Measurements from ENCODE around the gene MCAM.

The MCAM gene

GRCh38 chr11:119303227-119303718, 13.7 kb downstream of the MCAM start:
- Histone ChIP-seq H3K36me3 (ENCODE audit: control insufficient read depth, insufficient read depth, low read length) (peaks cover 23% of the 10 kb centered on the region), H3K4me3 (replicated peaks; ENCODE audit: low read depth, low read length) (no peak overlapping the region), H3K27me3 (replicated peaks; ENCODE audit: control insufficient read depth, insufficient read depth, low read length) (no peaks in the 10 kb centered on the region)
- no peak for TF ChIP-seq CTCF (IDR thresholded peaks at IDR 0.05; ENCODE audit: insufficient read depth, low read length, poor library complexity, severe bottlenecking)
- no peak for DNase-seq (ENCODE audit: extremely low read depth, insufficient read length)

- TF ChIP-seq CTCF (IDR thresholded peaks at IDR 0.05; ENCODE audit: insufficient read depth, low read length, poor library complexity, severe bottlenecking) = no peak
- peaks cover 20% of the 10 kb centered on the region for H3K36me3 ChIP-seq (ENCODE audit: control insufficient read depth, insufficient read depth, low read length)
- DNase-seq (ENCODE audit: extremely low read depth, insufficient read length) = no peak
These were observed 16.5 kb downstream of the MCAM start for GRCh38 chr11:119300198-119300964.

GRCh38 chr11:119299416-119299815, 17.5 kb downstream of the MCAM start:
- H3K36me3 ChIP-seq (ENCODE audit: control insufficient read depth, insufficient read depth, low read length) = peaks cover 20% of the 10 kb centered on the region
- H3K4me3 ChIP-seq (replicated peaks; ENCODE audit: low read depth, low read length) = no peak overlapping the region
- no peaks in the 10 kb centered on the region for H3K27me3 ChIP-seq (replicated peaks; ENCODE audit: control insufficient read depth, insufficient read depth, low read length)
- no peak for TF ChIP-seq CTCF (IDR thresholded peaks at IDR 0.05; ENCODE audit: insufficient read depth, low read length, poor library complexity, severe bottlenecking)
- DNase-seq (ENCODE audit: extremely low read depth, insufficient read length) = no peak

More at GRCh38 chr11:119300198-119300964, 16.5 kb downstream of the MCAM start:
- no peaks in the 10 kb centered on the region for H3K27me3 ChIP-seq (replicated peaks; ENCODE audit: control insufficient read depth, insufficient read depth, low read length)
- H3K4me3 ChIP-seq (replicated peaks; ENCODE audit: low read depth, low read length) = no peak overlapping the region

GRCh38 chr11:119298726-119299125, 18.2 kb downstream of the MCAM start:
- Histone ChIP-seq H3K27me3 (replicated peaks; ENCODE audit: control insufficient read depth, insufficient read depth, low read length) (no peaks in the 10 kb centered on the region), H3K36me3 (ENCODE audit: control insufficient read depth, insufficient read depth, low read length) (peaks cover 18% of the 10 kb centered on the region), H3K4me3 (replicated peaks; ENCODE audit: low read depth, low read length) (no peak overlapping the region)
- DNase-seq (ENCODE audit: extremely low read depth, insufficient read length) = no peak
- TF ChIP-seq CTCF (IDR thresholded peaks at IDR 0.05; ENCODE audit: insufficient read depth, low read length, poor library complexity, severe bottlenecking) = no peak

GRCh38 chr11:119297938-119298337, 19.0 kb downstream of the MCAM start:
- Histone ChIP-seq H3K4me3 (replicated peaks; ENCODE audit: low read depth, low read length) (no peak overlapping the region), H3K27me3 (replicated peaks; ENCODE audit: control insufficient read depth, insufficient read depth, low read length) (no peaks in the 10 kb centered on the region), H3K36me3 (ENCODE audit: control insufficient read depth, insufficient read depth, low read length) (peaks cover 18% of the 10 kb centered on the region)
- no peak for DNase-seq (ENCODE audit: extremely low read depth, insufficient read length)
- TF ChIP-seq CTCF (IDR thresholded peaks at IDR 0.05; ENCODE audit: insufficient read depth, low read length, poor library complexity, severe bottlenecking) = no peak
